Osteocyte (in vitro differentiated cells): Measurements from ENCODE around the gene ASTN1. TPM values are rescaled to one million over a fixed set of nuclear protein-coding genes. Genes with fewer than 3 reads are reported as not detected.

Experiments
- DNase-seq: peaks from one replicate; pipeline ENCODE4 v3.0.0; 2021; ENCODE audit warnings: mixed read lengths; ENCODE audit not compliant: unreplicated experiment; ENCODE audit errors: extremely low spot score
- H3K27ac Mint-ChIP-seq: one replicate; pipeline ENCODE4 v1.8.0; 2021; ENCODE audit warnings: mild to moderate bottlenecking, mixed read lengths; ENCODE audit not compliant: unreplicated experiment
- H3K27me3 Mint-ChIP-seq: one replicate; pipeline ENCODE4 v1.8.0; 2021; ENCODE audit warnings: mixed read lengths; ENCODE audit not compliant: unreplicated experiment
- H3K36me3 Mint-ChIP-seq: one replicate; pipeline ENCODE4 v1.8.0; 2021; ENCODE audit warnings: mixed read lengths; ENCODE audit not compliant: unreplicated experiment
- H3K4me1 Mint-ChIP-seq: one replicate; pipeline ENCODE4 v1.8.0; 2021; ENCODE audit warnings: mixed read lengths; ENCODE audit not compliant: unreplicated experiment
- H3K4me3 Mint-ChIP-seq: one replicate; pipeline ENCODE4 v1.8.0; 2021; ENCODE audit warnings: mild to moderate bottlenecking, moderate library complexity, mixed read lengths; ENCODE audit not compliant: unreplicated experiment
- H3K9me3 Mint-ChIP-seq: one replicate; pipeline ENCODE4 v1.8.0; 2021; ENCODE audit warnings: mixed read lengths; ENCODE audit not compliant: unreplicated experiment
- total RNA-seq: library from RNA; stranded (reverse); gene quantifications from 2 replicates; pipeline ENCODE4 v1.2.1, GENCODE V29; 2021
- TF ChIP-seq, protein P1 (sequence below): fragments of 200-600 bp; sonication (generic); IDR thresholded peaks from 2 replicates; pipeline ENCODE4 v1.5.0; 2021; ENCODE audit warnings: antibody characterized with exemption, mild to moderate bottlenecking, moderate library complexity

ASTN1 gene
- total RNA-seq, 1 donor from 2014 or later: not detected

DNA sequence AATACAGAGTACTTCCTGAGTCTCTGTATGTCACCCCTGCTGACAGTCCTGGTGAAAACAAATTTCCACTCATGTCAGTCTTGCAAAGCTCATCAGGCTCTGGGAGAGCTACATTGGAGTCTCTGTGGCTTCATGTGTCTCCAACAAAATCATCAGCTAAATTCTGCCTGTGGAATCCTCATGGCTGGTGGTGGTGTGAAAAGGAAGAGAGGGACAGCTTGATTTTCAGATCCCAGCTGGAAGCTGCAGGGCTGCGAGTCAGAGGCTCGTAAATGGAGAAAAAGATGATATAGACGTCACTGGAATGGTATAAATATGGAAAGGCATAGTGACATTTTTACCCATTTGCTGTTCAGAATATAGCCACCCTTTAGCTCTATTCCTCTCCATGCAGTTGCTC lies 150.2 kb downstream of the ASTN1 start:
- H3K4me3 Mint-ChIP-seq: no peak overlapping the region
- TF ChIP-seq, protein P1, sequence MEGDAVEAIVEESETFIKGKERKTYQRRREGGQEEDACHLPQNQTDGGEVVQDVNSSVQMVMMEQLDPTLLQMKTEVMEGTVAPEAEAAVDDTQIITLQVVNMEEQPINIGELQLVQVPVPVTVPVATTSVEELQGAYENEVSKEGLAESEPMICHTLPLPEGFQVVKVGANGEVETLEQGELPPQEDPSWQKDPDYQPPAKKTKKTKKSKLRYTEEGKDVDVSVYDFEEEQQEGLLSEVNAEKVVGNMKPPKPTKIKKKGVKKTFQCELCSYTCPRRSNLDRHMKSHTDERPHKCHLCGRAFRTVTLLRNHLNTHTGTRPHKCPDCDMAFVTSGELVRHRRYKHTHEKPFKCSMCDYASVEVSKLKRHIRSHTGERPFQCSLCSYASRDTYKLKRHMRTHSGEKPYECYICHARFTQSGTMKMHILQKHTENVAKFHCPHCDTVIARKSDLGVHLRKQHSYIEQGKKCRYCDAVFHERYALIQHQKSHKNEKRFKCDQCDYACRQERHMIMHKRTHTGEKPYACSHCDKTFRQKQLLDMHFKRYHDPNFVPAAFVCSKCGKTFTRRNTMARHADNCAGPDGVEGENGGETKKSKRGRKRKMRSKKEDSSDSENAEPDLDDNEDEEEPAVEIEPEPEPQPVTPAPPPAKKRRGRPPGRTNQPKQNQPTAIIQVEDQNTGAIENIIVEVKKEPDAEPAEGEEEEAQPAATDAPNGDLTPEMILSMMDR: no peak
- H3K9me3 Mint-ChIP-seq: peaks cover 7% of the 10 kb centered on the region
- H3K27me3 Mint-ChIP-seq: no peaks in the 10 kb centered on the region
- H3K27ac Mint-ChIP-seq: no peak overlapping the region
- no peak for DNase-seq
- H3K4me1 Mint-ChIP-seq: no peaks in the 10 kb centered on the region
- H3K36me3 Mint-ChIP-seq: no peaks in the 10 kb centered on the region

DNA sequence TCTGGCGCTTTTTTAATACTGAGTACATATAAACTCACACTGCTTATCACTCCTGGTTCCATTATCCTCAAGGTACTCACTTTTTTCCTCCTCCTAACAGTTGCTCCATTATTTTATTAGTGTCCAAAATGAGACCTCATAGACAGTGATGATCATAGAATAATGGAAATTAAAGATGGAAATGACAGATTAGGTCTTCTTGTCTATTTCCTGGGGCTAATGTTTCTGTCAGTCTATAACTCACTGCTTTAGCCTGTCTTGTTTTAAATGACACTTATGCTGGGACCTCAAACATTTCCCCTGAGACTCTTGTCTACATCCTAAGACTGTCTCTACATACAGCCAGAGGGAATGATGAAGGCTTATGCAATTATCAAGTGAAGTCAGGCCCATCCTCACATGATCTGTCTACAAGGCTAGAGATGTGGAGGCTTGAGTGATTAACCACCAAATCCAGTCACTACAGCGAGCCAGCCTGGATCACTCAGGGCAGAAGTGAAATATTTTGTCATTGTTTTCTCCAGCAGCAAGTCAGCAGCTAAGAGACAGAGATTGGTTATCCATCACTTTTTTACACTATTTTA lies 152.1 kb downstream of the ASTN1 start:
- TF ChIP-seq, protein P1: no peak
- no peak overlapping the region for H3K4me3 Mint-ChIP-seq
- H3K27ac Mint-ChIP-seq: no peak overlapping the region
- no peak for DNase-seq
- no peaks in the 10 kb centered on the region for H3K27me3 Mint-ChIP-seq
- H3K4me1 Mint-ChIP-seq: no peaks in the 10 kb centered on the region
- H3K36me3 Mint-ChIP-seq: no peaks in the 10 kb centered on the region
- no peaks in the 10 kb centered on the region for H3K9me3 Mint-ChIP-seq

DNA sequence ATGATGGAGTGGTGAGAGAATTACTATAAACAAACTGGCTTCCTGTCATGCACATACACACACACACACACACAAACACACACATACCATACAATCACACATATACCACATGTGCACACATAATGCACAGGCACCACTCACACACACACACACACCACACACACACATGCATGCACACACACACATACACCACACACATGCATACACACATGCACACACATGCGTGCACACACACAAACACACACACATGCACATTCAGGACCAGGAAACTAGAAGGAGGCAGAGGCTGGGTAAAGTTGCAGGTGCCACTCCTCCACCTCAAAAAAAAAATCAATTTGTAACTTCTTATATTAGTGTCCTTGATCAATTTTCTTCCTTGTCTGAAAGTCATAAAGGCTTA lies 153.0 kb downstream of the ASTN1 start:
- Mint-ChIP-seq H3K27me3 (no peaks in the 10 kb centered on the region), H3K4me3 (no peak overlapping the region), H3K4me1 (no peaks in the 10 kb centered on the region), H3K36me3 (no peaks in the 10 kb centered on the region), H3K9me3 (no peaks in the 10 kb centered on the region), H3K27ac (no peak overlapping the region)
- no peak for DNase-seq
- TF ChIP-seq, protein P1: no peak

DNA sequence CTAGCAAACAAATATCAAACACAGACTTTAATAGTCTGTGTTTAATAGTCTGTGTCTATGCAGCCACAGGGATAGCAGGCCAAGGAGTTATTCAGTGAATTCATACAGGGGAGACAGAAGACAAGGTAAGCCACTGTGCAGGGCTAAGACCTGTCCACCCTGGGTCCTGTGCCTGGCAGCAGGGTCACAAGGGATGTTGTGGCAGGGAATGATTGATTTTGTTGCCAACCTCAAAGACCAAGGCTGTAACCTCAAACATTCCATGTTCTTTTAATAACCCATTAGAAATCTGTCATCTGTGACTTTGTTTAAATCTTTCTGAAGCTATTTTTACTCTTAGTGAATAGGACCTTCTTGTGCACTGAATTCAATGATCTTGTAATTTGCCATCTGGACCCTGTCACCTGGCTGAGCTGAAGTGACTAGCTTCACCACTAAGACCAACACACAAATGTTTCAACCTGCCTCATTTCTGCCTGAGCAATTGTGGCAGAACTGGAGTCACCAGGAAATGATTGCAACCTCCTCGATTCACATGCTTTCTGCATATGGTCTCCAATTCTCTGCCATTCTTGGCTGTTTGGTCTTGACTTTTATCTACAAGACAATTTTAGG lies 154.2 kb downstream of the ASTN1 start:
- Mint-ChIP-seq H3K36me3 (no peaks in the 10 kb centered on the region), H3K4me3 (no peak overlapping the region), H3K27me3 (no peaks in the 10 kb centered on the region), H3K4me1 (no peaks in the 10 kb centered on the region), H3K9me3 (no peaks in the 10 kb centered on the region), H3K27ac (no peak overlapping the region)
- TF ChIP-seq, protein P1: no peak
- DNase-seq: no peak

DNA sequence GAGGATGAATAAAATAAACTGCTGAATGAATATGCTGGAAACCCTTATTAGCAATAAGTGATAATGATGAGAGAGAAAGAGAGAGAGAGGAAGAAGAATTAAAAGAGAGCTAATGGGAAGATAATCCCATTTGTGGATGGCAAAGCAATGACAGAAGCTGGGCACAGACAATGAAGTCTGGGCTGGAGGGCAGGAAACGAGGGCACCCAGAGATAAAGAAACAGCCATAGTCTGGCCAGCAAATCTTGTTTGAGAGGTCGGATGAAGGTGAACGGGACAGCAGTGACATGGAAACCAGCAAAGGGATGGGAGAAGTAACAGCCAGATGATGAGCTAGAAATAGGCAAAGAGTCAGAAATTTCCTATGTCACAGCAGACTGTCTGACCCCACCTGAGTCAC lies 155.9 kb downstream of the ASTN1 start:
- TF ChIP-seq, protein P1: no peak
- no peaks in the 10 kb centered on the region for H3K27me3 Mint-ChIP-seq
- no peak overlapping the region for H3K27ac Mint-ChIP-seq
- no peak overlapping the region for H3K4me3 Mint-ChIP-seq
- H3K9me3 Mint-ChIP-seq: no peaks in the 10 kb centered on the region
- no peak for DNase-seq
- no peaks in the 10 kb centered on the region for H3K36me3 Mint-ChIP-seq
- H3K4me1 Mint-ChIP-seq: no peaks in the 10 kb centered on the region
